ENCODE measurements around the gene GATAD2A.

DNA sequence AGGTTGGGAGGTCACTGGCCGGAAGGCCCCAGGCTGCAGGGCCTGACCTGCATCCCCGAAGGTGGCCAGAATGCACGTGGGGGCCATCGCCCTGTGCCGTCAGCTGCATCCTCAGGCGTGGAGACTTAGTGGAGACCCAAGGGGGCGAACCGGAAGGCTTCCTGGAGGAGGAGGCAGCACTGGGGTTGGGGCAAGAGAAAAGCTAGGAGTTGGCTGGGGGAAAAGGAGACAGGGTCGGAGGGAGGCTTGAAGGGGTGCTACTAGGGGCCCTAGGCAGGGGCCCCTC lies 121.8 kb downstream of the GATAD2A start:
- TF ChIP-seq MLX (CRISPR knock-in tag; conservative IDR thresholded peaks at IDR 0.05): no peak
- TF ChIP-seq NFE2 (IDR thresholded peaks at IDR 0.05; ENCODE audit: low read depth): no peak
- TF ChIP-seq, protein P1, sequence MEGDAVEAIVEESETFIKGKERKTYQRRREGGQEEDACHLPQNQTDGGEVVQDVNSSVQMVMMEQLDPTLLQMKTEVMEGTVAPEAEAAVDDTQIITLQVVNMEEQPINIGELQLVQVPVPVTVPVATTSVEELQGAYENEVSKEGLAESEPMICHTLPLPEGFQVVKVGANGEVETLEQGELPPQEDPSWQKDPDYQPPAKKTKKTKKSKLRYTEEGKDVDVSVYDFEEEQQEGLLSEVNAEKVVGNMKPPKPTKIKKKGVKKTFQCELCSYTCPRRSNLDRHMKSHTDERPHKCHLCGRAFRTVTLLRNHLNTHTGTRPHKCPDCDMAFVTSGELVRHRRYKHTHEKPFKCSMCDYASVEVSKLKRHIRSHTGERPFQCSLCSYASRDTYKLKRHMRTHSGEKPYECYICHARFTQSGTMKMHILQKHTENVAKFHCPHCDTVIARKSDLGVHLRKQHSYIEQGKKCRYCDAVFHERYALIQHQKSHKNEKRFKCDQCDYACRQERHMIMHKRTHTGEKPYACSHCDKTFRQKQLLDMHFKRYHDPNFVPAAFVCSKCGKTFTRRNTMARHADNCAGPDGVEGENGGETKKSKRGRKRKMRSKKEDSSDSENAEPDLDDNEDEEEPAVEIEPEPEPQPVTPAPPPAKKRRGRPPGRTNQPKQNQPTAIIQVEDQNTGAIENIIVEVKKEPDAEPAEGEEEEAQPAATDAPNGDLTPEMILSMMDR (IDR thresholded peaks at IDR 0.05 in 2 of 3, conservative IDR thresholded peaks at IDR 0.05 in 1 of 3; ENCODE audit: insufficient read depth in 2 of 3, low read depth in 1 of 3, low read length in 3 of 3): no peak
- TF ChIP-seq, protein P2, sequence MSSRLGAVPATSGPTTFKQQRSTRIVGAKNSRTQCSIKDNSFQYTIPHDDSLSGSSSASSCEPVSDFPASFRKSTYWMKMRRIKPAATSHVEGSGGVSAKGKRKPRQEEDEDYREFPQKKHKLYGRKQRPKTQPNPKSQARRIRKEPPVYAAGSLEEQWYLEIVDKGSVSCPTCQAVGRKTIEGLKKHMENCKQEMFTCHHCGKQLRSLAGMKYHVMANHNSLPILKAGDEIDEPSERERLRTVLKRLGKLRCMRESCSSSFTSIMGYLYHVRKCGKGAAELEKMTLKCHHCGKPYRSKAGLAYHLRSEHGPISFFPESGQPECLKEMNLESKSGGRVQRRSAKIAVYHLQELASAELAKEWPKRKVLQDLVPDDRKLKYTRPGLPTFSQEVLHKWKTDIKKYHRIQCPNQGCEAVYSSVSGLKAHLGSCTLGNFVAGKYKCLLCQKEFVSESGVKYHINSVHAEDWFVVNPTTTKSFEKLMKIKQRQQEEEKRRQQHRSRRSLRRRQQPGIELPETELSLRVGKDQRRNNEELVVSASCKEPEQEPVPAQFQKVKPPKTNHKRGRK (tag; IDR thresholded peaks at IDR 0.05): no peak
- no peak for TF ChIP-seq ZNF695 (CRISPR knock-in tag; IDR thresholded peaks at IDR 0.05)
- TF ChIP-seq POLR2AphosphoS5 (IDR thresholded peaks at IDR 0.05; ENCODE audit: control insufficient read depth, insufficient read depth, low read depth, low read length): no peak
- no peak for TF ChIP-seq POLR2A (conservative IDR thresholded peaks at IDR 0.05)
- no peak for TF ChIP-seq GATA2 (CRISPR knock-in tag; IDR thresholded peaks at IDR 0.05)
- no peak for TF ChIP-seq DIDO1 (tag; IDR thresholded peaks at IDR 0.05; ENCODE audit: low read depth)
- TF ChIP-seq NRF1 (conservative IDR thresholded peaks at IDR 0.05 in 1 of 2, IDR thresholded peaks at IDR 0.05 in 1 of 2): no peak
- TF ChIP-seq ZNF121 (CRISPR knock-in tag; conservative IDR thresholded peaks at IDR 0.05): no peak
- TF ChIP-seq HIVEP1 (CRISPR knock-in tag; IDR thresholded peaks at IDR 0.05): no peak
